ENCODE measurements around the gene PTPN4. TPM values are rescaled to one million over a fixed set of nuclear protein-coding genes. Genes with fewer than 3 reads are reported as not detected.

Gene PTPN4
- total and polyA plus RNA-seq, 7 donors, result 2.1 to 35.4 (median 17.3) TPM

DNA sequence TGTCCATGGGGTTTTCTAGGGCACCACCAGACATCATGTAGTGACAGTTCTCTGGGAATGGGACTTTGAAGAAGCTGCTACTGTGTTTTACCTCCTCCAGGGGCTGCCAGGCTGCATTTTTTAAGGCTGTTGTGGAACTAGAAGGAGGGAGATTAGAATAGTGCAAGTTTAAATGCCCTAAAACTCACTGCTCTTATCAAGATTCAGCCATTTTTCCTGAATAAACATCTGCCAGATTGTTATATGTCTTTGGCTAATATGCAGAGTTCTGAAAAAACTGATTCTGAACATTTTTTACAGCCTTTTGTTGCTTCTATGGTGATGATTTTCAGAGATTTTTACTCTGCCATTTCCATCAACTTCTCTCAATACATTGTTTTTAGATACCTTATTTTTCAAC lies 244.5 kb downstream of the PTPN4 start:
- Histone ChIP-seq H3K4me1 (no peaks in the 10 kb centered on the region), H3K27ac (no peak overlapping the region), H3K27me3 (ENCODE audit: insufficient read depth in 3 of 3, low read length in 2 of 3) (no peaks in the 10 kb centered on the region), H3K36me3 (ENCODE audit: insufficient read depth in 1 of 2, low read depth in 1 of 2) (no peaks in the 10 kb centered on the region), H3K4me3 (no peak overlapping the region), H3K9me3 (no peaks in the 10 kb centered on the region)
- no peak for DNase-seq
- intact Hi-C loops (cut with DNase I), result no loop called here
- TF ChIP-seq CTCF (IDR thresholded peaks at IDR 0.05), result no peak
- no peak for ATAC-seq

DNA sequence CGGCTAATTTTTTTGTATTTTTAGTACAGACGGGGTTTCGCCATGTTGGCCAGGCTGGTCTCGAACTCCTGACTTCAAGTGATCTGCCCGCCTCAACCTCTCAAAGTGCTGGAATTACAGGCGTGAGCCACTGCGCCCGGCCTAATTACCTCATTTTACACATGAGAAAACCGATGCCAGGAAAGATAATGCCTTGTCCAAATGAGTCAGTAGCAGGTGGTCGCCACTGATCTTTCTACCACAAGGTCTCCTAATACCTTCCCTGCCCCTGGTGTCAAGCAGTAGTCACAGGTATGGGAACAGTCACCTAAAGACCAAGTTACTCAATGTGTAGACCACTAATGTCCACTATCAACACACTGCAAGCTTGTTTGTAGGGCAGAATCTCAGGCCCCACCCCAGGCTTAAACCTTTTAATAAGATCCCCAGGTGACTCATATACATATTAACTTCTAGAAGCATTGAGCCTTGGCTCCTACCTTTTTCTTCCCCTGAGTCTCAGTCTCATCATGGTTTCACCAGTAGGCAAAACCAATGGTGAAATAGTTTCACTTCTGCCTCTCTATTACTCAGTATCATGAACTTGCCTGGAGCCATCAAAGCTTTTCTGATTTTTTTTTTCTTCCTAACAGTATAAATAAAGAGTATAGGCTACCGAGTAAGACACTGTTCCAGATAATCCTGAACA lies 246.3 kb downstream of the PTPN4 start:
- Histone ChIP-seq H3K4me3 (no peak overlapping the region), H3K27me3 (ENCODE audit: insufficient read depth in 3 of 3, low read length in 2 of 3) (no peaks in the 10 kb centered on the region), H3K4me1 (no peaks in the 10 kb centered on the region), H3K36me3 (ENCODE audit: insufficient read depth in 1 of 2, low read depth in 1 of 2) (no peaks in the 10 kb centered on the region), H3K9me3 (no peaks in the 10 kb centered on the region), H3K27ac (no peak overlapping the region)
- WGBS, 3 donors, result 90% methylated on average over 11 of the region's 11 CpGs
- intact Hi-C loops (cut with DNase I), result no loop called here
- ATAC-seq, result no peak
- no peak for TF ChIP-seq CTCF (IDR thresholded peaks at IDR 0.05)
- no peak for DNase-seq

GRCh38 chr2:120007851-120008250 lies 248.1 kb downstream of the PTPN4 start:
- DNase-seq, result no peak
- no peak for TF ChIP-seq CTCF (IDR thresholded peaks at IDR 0.05)
- intact Hi-C loops (cut with DNase I), result no loop called here
- Histone ChIP-seq H3K4me1 (peaks cover 4% of the 10 kb centered on the region), H3K9me3 (no peaks in the 10 kb centered on the region), H3K27me3 (ENCODE audit: insufficient read depth in 3 of 3, low read length in 2 of 3) (no peaks in the 10 kb centered on the region), H3K4me3 (no peak overlapping the region), H3K36me3 (ENCODE audit: insufficient read depth in 1 of 2, low read depth in 1 of 2) (no peaks in the 10 kb centered on the region), H3K27ac (no peak overlapping the region)
- 92 to 96% (median 95%) methylated on average over 4 of the region's 4 CpGs for WGBS, 3 donors
- ATAC-seq, result no peak

GRCh38 chr2:120012363-120012762 lies 252.6 kb downstream of the PTPN4 start:
- DNase-seq (no peak), ATAC-seq (no peak)
- H3K27ac ChIP-seq, result peak overlapping the region; percentile 94
- H3K4me1 ChIP-seq, result peaks cover 4% of the 10 kb centered on the region
- no peaks in the 10 kb centered on the region for H3K27me3 ChIP-seq (ENCODE audit: insufficient read depth in 3 of 3, low read length in 2 of 3)
- no peak for TF ChIP-seq CTCF (IDR thresholded peaks at IDR 0.05)
- 18 to 30% (median 21%) methylated on average over 8 of the region's 8 CpGs for WGBS, 3 donors
- intact Hi-C loops (cut with DNase I), result loop anchor here in 1 of 2 donors (5.0 kb wide), 1 partner anchor 250 kb away; no protein-coding TSS in a partner anchor
- H3K36me3 ChIP-seq (ENCODE audit: insufficient read depth in 1 of 2, low read depth in 1 of 2), result no peaks in the 10 kb centered on the region
- peak overlapping the region; percentile 95 for H3K4me3 ChIP-seq
- no peaks in the 10 kb centered on the region for H3K9me3 ChIP-seq
